Activated naive CD8-positive, alpha-beta T cell treated with anti-CD3 and anti-CD28 coated beads, Interleukin-2, amount 50 U/mL, for 16 hours (primary cell): ENCODE data around the gene ALCAM.

ENCODE experiments used
- DNase-seq: peaks from one replicate; pipeline ENCODE4 v3.0.0-alpha.2; 2020; ENCODE audit warnings: low read depth, low spot score

Gene ALCAM

GRCh38 chr3:105527535-105527934 lies 160.8 kb downstream of the ALCAM start:
- DNase-seq = no peak

- DNase-seq = no peak
Observed at GRCh38 chr3:105527949-105528348, 161.2 kb downstream of the ALCAM start.

DNA sequence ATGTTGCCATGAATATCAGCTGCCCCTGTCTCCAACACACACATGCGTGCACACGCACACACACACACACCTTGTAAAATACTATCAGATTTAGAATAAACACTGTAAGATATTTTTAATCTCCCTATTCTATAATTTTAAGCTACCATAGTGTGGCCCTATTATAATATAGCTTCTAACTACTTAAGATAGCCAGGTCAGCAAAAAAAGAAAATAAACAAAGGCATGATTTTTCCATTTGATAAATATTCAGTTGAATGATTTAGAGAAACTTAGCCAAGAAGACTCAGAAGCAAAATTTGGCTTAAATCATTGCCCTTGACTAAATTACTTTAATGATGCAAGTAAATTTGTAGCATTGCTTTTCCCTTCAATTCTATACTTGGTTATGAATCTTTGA lies 162.2 kb downstream of the ALCAM start:
- DNase-seq = no peak

- DNase-seq = no peak
Observed at GRCh38 chr3:105529456-105529855, 162.7 kb downstream of the ALCAM start.

DNA sequence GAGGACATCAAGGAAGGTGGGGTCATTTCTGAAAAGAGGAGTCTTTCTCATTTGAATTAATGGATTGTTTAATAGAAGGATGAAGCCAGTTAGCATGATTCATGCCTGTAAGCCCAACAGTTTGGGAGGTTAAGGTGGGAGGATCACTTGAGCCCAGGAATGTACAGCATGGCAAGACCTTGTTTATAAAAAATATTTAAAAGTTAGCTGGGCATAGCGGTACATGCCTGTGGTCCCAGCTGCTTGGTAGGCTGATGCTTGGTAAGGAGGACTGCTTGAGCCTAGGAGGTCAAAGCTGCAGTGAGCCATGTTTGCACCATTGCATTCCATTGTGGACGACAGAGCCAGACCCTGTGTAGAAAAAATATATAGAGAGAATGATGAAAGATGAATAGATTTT lies 165.5 kb downstream of the ALCAM start:
- DNase-seq = no peak

- DNase-seq = no peak
Observed at GRCh38 chr3:105533960-105534359, 167.3 kb downstream of the ALCAM start.

GRCh38 chr3:105534491-105534890 lies 167.8 kb downstream of the ALCAM start:
- DNase-seq = no peak

DNA sequence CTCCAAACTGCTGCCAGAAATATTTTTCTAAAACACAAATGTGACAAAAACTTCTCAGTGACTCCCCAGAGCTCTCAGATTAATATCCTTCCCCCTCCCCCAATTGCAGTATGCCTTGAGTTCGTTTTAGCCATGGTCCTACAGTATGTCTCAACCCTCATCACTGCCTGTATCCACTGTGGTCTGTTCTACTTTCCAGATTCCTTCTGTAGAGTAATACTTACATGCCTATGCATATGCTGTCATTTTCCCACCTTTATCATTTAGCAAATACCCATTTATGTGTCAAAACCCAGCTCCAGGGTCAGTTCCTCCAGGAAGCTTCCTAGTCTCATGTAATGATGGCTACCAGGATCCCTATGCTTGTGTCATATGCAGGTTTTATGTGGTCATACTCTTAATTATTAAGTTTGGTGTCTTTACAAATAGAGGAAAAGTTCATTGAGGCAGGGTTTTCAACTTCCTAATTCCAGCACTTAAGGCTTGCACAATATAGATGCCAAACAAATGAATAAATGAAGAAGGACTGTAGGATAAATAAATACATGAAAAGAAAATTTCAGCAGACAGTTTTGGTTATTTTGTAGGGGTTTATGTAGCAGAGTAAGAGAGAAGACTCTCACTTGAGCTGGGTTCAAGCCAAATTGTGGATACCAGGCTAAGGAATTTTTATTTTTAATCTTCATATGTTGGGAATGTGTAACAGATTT lies 170.8 kb downstream of the ALCAM start:
- DNase-seq = no peak

GRCh38 chr3:105538483-105538882 lies 171.8 kb downstream of the ALCAM start:
- DNase-seq = no peak

DNA sequence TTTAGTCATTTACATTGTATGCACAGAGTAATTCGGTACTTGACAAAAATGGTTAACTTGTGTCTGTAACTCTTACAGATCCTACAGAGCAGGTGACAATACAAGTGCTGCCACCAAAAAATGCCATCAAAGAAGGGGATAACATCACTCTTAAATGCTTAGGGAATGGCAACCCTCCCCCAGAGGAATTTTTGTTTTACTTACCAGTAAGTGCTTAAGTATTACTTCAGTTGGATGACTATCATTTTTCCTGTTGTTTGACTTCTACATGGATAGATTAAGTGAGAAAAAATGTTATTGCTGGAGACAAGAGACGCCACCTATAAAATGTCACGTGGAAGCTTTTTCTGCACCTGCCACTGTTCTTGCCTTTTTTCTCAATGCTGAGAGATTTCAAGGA lies 173.2 kb downstream of the ALCAM start:
- DNase-seq = no peak

GRCh38 chr3:105542282-105543019 lies 175.7 kb downstream of the ALCAM start:
- DNase-seq = no peak

GRCh38 chr3:105545051-105545450 lies 178.3 kb downstream of the ALCAM start:
- DNase-seq = no peak

- no peak for DNase-seq
Observed at GRCh38 chr3:105553851-105554250, 187.1 kb downstream of the ALCAM start.

GRCh38 chr3:105555206-105555605 lies 188.5 kb downstream of the ALCAM start:
- DNase-seq = no peak

DNA sequence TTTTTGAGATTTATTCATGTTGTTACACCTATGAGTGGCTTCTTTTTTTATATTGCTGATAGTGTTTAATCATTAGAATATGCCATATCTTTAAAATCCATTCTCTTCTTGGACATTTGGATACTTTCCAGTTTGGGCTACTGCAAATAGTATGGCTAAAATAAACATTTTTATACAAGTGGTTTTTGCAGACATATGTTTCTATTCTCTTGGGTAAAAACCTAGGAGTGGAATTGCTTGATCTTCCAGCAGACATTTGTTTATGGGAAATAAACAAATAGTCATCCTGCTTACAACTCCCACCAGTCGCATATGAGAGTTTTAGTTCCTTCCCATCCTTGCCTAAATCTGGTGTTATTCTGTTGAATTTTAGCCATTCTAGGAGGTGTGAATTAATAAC lies 193.1 kb downstream of the ALCAM start:
- DNase-seq = no peak

DNA sequence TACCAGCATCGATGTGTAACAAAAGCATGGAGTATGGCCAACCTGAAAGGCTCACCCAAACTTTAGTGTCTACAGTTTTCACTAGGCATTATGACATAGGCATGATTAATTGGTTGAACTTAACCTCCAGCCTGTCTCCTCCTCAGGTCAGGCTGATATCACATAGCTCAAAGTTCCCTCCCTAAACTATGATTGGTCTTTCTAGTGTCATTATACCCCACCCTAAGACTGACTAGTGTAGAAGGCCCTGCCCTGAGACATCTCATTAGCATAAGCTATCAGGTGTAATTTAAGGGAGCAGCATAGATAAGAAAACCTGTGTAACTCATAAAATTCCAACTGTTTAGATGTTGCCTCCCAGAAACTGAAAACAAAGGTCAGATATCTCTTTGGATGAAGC lies 195.2 kb downstream of the ALCAM start:
- no peak for DNase-seq

GRCh38 chr3:105564546-105565288 lies 198.0 kb downstream of the ALCAM start:
- no peak for DNase-seq

- DNase-seq = no peak
Observed at GRCh38 chr3:105571005-105571404, 204.3 kb downstream of the ALCAM start.

DNA sequence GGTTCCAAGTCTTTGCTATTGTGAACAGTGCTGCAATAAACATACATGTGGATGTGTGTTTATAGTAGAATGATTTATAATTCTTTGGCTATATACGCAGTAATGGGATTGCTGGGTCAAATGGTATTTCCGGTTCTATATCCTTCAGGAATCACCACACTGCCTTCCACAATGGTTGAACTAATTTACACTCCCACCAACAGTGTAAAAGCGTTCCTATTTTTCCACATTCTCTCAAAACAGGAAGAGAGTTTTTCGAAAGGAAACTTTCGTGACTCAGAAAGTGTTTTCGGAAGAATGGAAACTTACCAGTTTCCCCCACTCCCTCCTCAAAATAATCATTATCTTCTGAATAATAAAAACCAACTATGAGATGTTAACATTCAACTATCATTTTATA lies 205.8 kb downstream of the ALCAM start:
- no peak for DNase-seq

- no peak for DNase-seq
Observed at GRCh38 chr3:105579439-105579838, 212.7 kb downstream of the ALCAM start.

DNA sequence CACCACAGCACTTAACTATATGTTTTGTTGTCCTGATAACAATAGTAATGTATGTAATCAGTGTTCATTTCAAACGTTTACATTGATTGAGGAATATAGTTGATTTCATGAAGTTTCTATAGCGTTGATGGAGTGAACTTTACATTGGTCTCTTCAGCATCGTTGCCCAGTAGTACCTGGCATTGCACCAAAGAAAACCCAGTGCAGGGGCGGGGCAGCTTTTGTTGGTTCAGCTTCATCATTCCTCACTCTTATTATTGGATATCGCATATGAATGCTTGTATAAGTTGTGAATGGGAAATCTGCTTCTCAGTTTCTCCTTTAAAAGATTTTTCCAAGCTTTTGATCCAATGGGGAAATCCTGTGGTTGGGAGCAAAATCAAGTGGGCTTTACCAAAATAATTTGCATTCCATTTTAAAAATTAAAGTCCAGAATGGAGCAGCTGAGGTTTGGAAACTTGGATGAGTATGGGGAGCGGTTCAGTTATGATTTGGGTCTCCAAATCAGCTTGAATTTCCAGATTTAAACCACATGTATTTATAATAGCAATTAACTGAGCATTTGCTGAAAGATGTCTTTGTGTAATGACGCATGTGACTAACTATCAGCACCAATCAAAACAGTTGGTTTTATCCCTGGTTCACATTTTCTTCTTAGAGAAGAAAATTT lies 213.7 kb downstream of the ALCAM start:
- DNase-seq = no peak

GRCh38 chr3:105582015-105582414 lies 215.3 kb downstream of the ALCAM start:
- DNase-seq = no peak
